Trophoblast cell (in vitro differentiated cells and primary cell): ENCODE measurements around the gene CD36.

ENCODE experiments used
- DNase-seq, 2 donors: peaks; one replicate each; pipeline ENCODE4 v3.0.0-alpha.2; 2016
- H2AFZ ChIP-seq: 2 replicates; pipeline ENCODE4 v1.6.1; 2013; ENCODE audit warnings: low read length, moderate library complexity, mild to moderate bottlenecking; ENCODE audit not compliant: insufficient read depth, poor library complexity
- H2AK5ac ChIP-seq: 2 replicates; pipeline ENCODE4 v1.6.1; 2013; ENCODE audit warnings: mild to moderate bottlenecking, low read length
- H2BK120ac ChIP-seq: 2 replicates; pipeline ENCODE4 v1.6.1; 2013; ENCODE audit warnings: low read length, mild to moderate bottlenecking, moderate library complexity; ENCODE audit not compliant: insufficient read depth, poor library complexity
- H2BK12ac ChIP-seq: 2 replicates; pipeline ENCODE4 v1.6.1; 2013; ENCODE audit warnings: mild to moderate bottlenecking, low read length, moderate library complexity
- H2BK5ac ChIP-seq: 2 replicates; pipeline ENCODE4 v1.6.1; 2013; ENCODE audit warnings: low read length, low read depth, moderate library complexity, mild to moderate bottlenecking; ENCODE audit not compliant: poor library complexity
- H3K14ac ChIP-seq: 2 replicates; pipeline ENCODE4 v1.6.1; 2013; ENCODE audit warnings: mild to moderate bottlenecking, low read length
- H3K18ac ChIP-seq: 2 replicates; pipeline ENCODE4 v1.6.1; 2013; ENCODE audit warnings: mild to moderate bottlenecking, low read length
- H3K23ac ChIP-seq: 2 replicates; pipeline ENCODE4 v1.6.1; 2013; ENCODE audit warnings: low read length
- H3K27ac ChIP-seq: 2 replicates; pipeline ENCODE4 v1.5.1; 2013; ENCODE audit warnings: low read depth, mild to moderate bottlenecking, inconsistent platforms, low read length, moderate library complexity
- H3K27me3 ChIP-seq: 2 replicates; pipeline ENCODE4 v1.6.1; 2013; ENCODE audit warnings: inconsistent platforms, mild to moderate bottlenecking, low read length, moderate library complexity; ENCODE audit not compliant: insufficient read depth
- H3K36me3 ChIP-seq, 2 experiments: 1 replicate in 1 of 2; 2 replicates in 1 of 2; pipeline ENCODE4 v1.6.1; 2013; ENCODE audit warnings: low read length in 2 of 2, mild to moderate bottlenecking in 2 of 2, moderate library complexity in 1 of 2; ENCODE audit not compliant: insufficient read depth in 2 of 2, control insufficient read depth in 1 of 2
- H3K4ac ChIP-seq: 2 replicates; pipeline ENCODE4 v1.6.1; 2013; ENCODE audit warnings: low read depth, mild to moderate bottlenecking, low read length, moderate library complexity
- H3K4me1 ChIP-seq, 2 experiments: 1 replicate in 1 of 2; 2 replicates in 1 of 2; pipeline ENCODE4 v1.6.1; 2013; ENCODE audit warnings: low read length in 2 of 2, mild to moderate bottlenecking in 2 of 2, moderate library complexity in 1 of 2; ENCODE audit not compliant: insufficient read depth in 2 of 2, control insufficient read depth in 1 of 2
- H3K4me2 ChIP-seq: 2 replicates; pipeline ENCODE4 v1.6.1; 2013; ENCODE audit warnings: inconsistent platforms, mild to moderate bottlenecking, low read length, moderate library complexity
- H3K4me3 ChIP-seq: 2 replicates; pipeline ENCODE4 v1.5.1; 2013; ENCODE audit warnings: mild to moderate bottlenecking, low read depth, low read length, inconsistent platforms
- H3K79me1 ChIP-seq: one replicate; pipeline ENCODE4 v1.6.1; 2013; ENCODE audit warnings: low read length
- H3K79me2 ChIP-seq: 2 replicates; pipeline ENCODE4 v1.6.1; 2013; ENCODE audit warnings: low read length, mild to moderate bottlenecking; ENCODE audit not compliant: control insufficient read depth, insufficient read depth, poor library complexity
- H3K9ac ChIP-seq: 2 replicates; pipeline ENCODE4 v1.6.1; 2013; ENCODE audit warnings: mild to moderate bottlenecking, low read length
- H3K9me3 ChIP-seq: 2 replicates; pipeline ENCODE4 v1.6.1; 2013; ENCODE audit warnings: low read depth, mild to moderate bottlenecking, control low read depth, inconsistent platforms, low read length; ENCODE audit not compliant: insufficient read depth
- H4K12ac ChIP-seq: 2 replicates; pipeline ENCODE4 v1.6.1; 2013; ENCODE audit warnings: low read depth, mild to moderate bottlenecking, low read length, moderate library complexity
- H4K8ac ChIP-seq: 2 replicates; pipeline ENCODE4 v1.6.1; 2013; ENCODE audit warnings: low read depth, mild to moderate bottlenecking, low read length, moderate library complexity
- H4K91ac ChIP-seq: one replicate; pipeline ENCODE4 v1.6.1; 2013; ENCODE audit warnings: low read depth, mild to moderate bottlenecking, low read length, moderate library complexity
- WGBS: extraction: QIAGEN DNeasy Blood & Tissue Kit; methylation state at CpG from one replicate; pipeline ENCODE4 v1.1.7; 2013; ENCODE audit warnings: missing lambda C conversion rate; ENCODE audit not compliant: insufficient read length, insufficient coverage; ENCODE audit errors: extremely low coverage; 5-methylcytosine and 5-hydroxymethylcytosine counted together

Gene CD36

DNA sequence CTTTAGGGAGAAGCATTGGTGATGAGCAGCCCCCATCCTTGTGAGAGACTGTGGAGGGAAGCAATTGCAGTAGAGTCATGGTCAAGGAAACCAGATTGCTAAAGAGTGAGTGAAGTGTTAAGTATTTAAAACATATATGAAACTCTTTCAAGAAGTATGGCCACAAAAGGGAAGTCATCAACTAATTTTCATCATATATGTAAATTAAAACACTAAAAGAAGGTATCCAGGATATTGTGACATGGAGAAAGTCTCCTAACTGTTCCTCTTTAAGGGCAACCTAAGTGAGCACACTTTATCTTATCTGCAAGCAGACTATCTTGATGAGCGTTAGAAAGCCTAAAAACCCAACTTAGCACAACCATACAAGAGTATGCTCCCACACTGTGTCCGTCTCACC is 69.7 kb downstream of the CD36 start:
- Histone ChIP-seq H4K91ac (no peak overlapping the region), H2BK120ac (no peak overlapping the region), H3K27me3 (no peaks in the 10 kb centered on the region), H3K36me3 (no peaks in the 10 kb centered on the region), H3K4me2 (no peak overlapping the region), H4K12ac (no peak overlapping the region), H2BK12ac (no peak overlapping the region), H3K18ac (no peak overlapping the region), H3K79me1 (no peaks in the 10 kb centered on the region), H3K23ac (no peak overlapping the region), H3K14ac (no peak overlapping the region), H3K9ac (no peak overlapping the region), H3K4ac (no peak overlapping the region), H2AFZ (no peak overlapping the region), H2BK5ac (no peak overlapping the region), H3K9me3 (no peaks in the 10 kb centered on the region), H4K8ac (no peak overlapping the region), H3K4me3 (no peak overlapping the region), H2AK5ac (no peak overlapping the region), H3K27ac (no peak overlapping the region), H3K4me1 (no peaks in the 10 kb centered on the region), H3K79me2 (no peaks in the 10 kb centered on the region)
- DNase-seq = no peak
- WGBS = no CpG with 5 or more reads among the region's 2 CpGs

DNA sequence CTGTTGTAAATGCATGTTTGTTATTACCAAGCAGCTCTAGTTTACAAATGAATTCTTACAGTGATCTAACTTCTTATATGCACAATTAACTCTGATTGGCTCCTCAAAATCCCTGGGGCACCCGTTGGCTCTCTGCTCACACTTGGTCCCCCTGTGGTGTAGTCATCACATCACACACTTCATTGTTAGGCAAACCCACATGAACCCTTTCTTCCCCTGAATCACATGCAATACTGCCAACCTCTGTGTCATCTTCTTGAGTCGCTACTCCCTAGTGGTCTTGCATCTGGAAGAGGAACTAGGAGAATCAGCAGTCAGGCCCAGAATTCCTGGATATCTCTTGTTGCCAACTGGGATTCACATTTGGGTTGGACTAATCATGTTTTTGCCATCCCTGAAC is 73.1 kb downstream of the CD36 start:
- WGBS = no CpG with 5 or more reads among the region's 2 CpGs
- H4K12ac ChIP-seq = no peak overlapping the region

DNA sequence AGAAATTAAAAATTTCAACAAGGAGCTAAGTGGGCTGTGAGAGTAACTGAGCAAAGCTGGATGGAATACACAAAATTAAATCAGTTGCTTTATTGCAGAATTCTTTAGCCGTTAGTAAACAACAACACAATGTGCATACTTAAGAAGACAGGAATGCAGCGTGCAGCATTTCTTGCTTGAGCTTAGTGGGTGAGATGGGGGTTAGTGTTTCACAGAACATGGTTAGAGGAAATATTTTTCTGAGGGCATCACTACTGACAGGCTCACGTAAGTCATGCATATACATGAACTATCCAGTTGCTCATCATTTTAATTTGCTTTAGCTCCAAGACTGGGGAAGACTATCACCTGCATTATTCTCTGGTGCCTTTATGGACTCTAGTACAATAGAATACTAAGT is 80.8 kb downstream of the CD36 start:
- Histone ChIP-seq H2BK12ac (no peak overlapping the region), H3K36me3 (no peaks in the 10 kb centered on the region), H3K4ac (no peak overlapping the region), H2BK120ac (no peak overlapping the region), H3K4me1 (peaks cover 0 to 7% of the 10 kb centered on the region in 2 experiments), H4K91ac (no peak overlapping the region), H3K4me3 (no peak overlapping the region), H3K9ac (no peak overlapping the region), H3K23ac (no peak overlapping the region), H4K12ac (no peak overlapping the region), H3K79me2 (no peaks in the 10 kb centered on the region), H3K9me3 (no peaks in the 10 kb centered on the region), H3K18ac (no peak overlapping the region), H3K27ac (no peak overlapping the region), H2BK5ac (no peak overlapping the region), H3K79me1 (peaks cover 2% of the 10 kb centered on the region), H3K14ac (no peak overlapping the region), H2AK5ac (no peak overlapping the region), H4K8ac (no peak overlapping the region), H3K27me3 (no peaks in the 10 kb centered on the region), H3K4me2 (no peak overlapping the region), H2AFZ (no peak overlapping the region)
- no CpG with 5 or more reads among the region's 3 CpGs for WGBS
- peak; percentile 75 to 92 for DNase-seq

More for the DNA sequence above, 73.1 kb downstream of the CD36 start:
- no peak overlapping the region for H3K4ac ChIP-seq
- no peaks in the 10 kb centered on the region for H3K36me3 ChIP-seq
- H3K9me3 ChIP-seq = no peaks in the 10 kb centered on the region
- no peak overlapping the region for H4K8ac ChIP-seq
- H2AK5ac ChIP-seq = no peak overlapping the region
- H3K4me2 ChIP-seq = no peak overlapping the region
- H3K4me1 ChIP-seq = no peaks in the 10 kb centered on the region
- H3K79me1 ChIP-seq = no peaks in the 10 kb centered on the region
- no peak overlapping the region for H3K27ac ChIP-seq
- H2AFZ ChIP-seq = no peak overlapping the region
- H3K23ac ChIP-seq = no peak overlapping the region
- no peak overlapping the region for H4K91ac ChIP-seq
- H2BK120ac ChIP-seq = no peak overlapping the region
- H3K9ac ChIP-seq = no peak overlapping the region
- no peak overlapping the region for H3K18ac ChIP-seq
- no peak overlapping the region for H2BK12ac ChIP-seq
- DNase-seq = no peak
- no peak overlapping the region for H2BK5ac ChIP-seq
- H3K79me2 ChIP-seq = no peaks in the 10 kb centered on the region
- no peaks in the 10 kb centered on the region for H3K27me3 ChIP-seq
- no peak overlapping the region for H3K14ac ChIP-seq
- no peak overlapping the region for H3K4me3 ChIP-seq

DNA sequence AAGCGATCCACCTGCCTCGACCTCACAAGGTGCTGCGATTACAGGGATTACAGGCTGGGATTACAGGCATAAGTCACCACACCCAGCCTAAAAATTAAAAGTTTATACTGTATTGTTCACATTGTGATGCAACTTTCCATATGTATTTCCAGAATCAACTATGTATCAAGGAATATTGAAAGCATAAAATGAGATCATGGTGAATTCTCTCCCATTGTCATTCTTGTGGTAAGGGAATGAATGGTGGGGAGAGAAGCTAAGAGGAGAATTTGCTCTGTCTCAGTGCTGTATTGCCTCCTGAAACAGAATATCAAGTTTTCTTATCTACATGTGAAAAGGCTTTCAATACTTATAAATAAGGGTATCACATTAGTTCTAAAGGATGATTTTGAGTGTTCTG is 81.7 kb downstream of the CD36 start:
- H3K27me3 ChIP-seq = no peaks in the 10 kb centered on the region
- H3K27ac ChIP-seq = no peak overlapping the region
- H4K91ac ChIP-seq = peak overlapping the region; percentile 32
- H2BK5ac ChIP-seq = no peak overlapping the region
- H2BK12ac ChIP-seq = peak overlapping the region; percentile 69
- DNase-seq = no peak
- no peak overlapping the region for H2AFZ ChIP-seq
- peaks cover 7% of the 10 kb centered on the region for H3K79me1 ChIP-seq
- H3K14ac ChIP-seq = no peak overlapping the region
- no peaks in the 10 kb centered on the region for H3K36me3 ChIP-seq
- H4K12ac ChIP-seq = no peak overlapping the region
- no peak overlapping the region for H4K8ac ChIP-seq
- H3K79me2 ChIP-seq = no peaks in the 10 kb centered on the region
- H3K18ac ChIP-seq = no peak overlapping the region
- WGBS = no CpG with 5 or more reads among the region's 3 CpGs
- H3K4ac ChIP-seq = no peak overlapping the region
- no peak overlapping the region for H2BK120ac ChIP-seq
- H2AK5ac ChIP-seq = no peak overlapping the region
- H3K4me1 ChIP-seq = peaks cover 2 to 11% of the 10 kb centered on the region in 2 experiments
- H3K4me2 ChIP-seq = no peak overlapping the region
- H3K9me3 ChIP-seq = no peaks in the 10 kb centered on the region
- no peak overlapping the region for H3K23ac ChIP-seq
- no peak overlapping the region for H3K9ac ChIP-seq
- no peak overlapping the region for H3K4me3 ChIP-seq
